Measurements from ENCODE around the gene ZNF212. TPM values are rescaled to one million over a fixed set of nuclear protein-coding genes. Genes with fewer than 3 reads are reported as not detected.

Gene ZNF212
- polyA plus RNA-seq, 1 of the 3 experiments (the other 2 are of a cell fraction) = 11.5 TPM

- POLR2A ChIA-PET = interaction anchor here (0.6 kb wide), 1 partner anchor 11 kb away, joined by 4 read pairs; no protein-coding TSS in a partner anchor
- H3K36me3 ChIP-seq (replicated peaks in 1 of 2; ENCODE audit: control insufficient read depth in 1 of 2, insufficient read depth in 2 of 2, low read length in 1 of 2) = peaks cover 0 to 16% of the 10 kb centered on the region in 2 experiments
- DNase-seq = no peak
- TF ChIP-seq USF2 (IDR thresholded peaks at IDR 0.05; ENCODE audit: borderline replicate concordance, low read depth, low read length) (no peak), YY1 (IDR thresholded peaks at IDR 0.05; ENCODE audit: low read depth) (no peak), GATA2 (CRISPR knock-in tag; IDR thresholded peaks at IDR 0.05) (no peak), IRF3 (IDR thresholded peaks at IDR 0.05; ENCODE audit: low read depth, low read length) (no peak), TAF1 (IDR thresholded peaks at IDR 0.05; ENCODE audit: borderline replicate concordance, low read depth, low read length) (no peak), MEF2A (IDR thresholded peaks at IDR 0.05; ENCODE audit: borderline replicate concordance, low read depth) (no peak), USF1 (IDR thresholded peaks at IDR 0.05; ENCODE audit: borderline replicate concordance, low read depth) (no peak), TCF12 (IDR thresholded peaks at IDR 0.05) (no peak), TEAD4 (IDR thresholded peaks at IDR 0.05; ENCODE audit: borderline replicate concordance, insufficient read depth) (no peak), PBX3 (IDR thresholded peaks at IDR 0.05) (no peak), REST (IDR thresholded peaks at IDR 0.05; ENCODE audit: low read depth, low read length) (no peak), FOXJ3 (CRISPR knock-in tag; IDR thresholded peaks at IDR 0.05) (no peak), NRF1 (IDR thresholded peaks at IDR 0.05; ENCODE audit: low read depth, low read length) (no peak)
- H3K9me2 ChIP-seq = no peaks in the 10 kb centered on the region
- no peak overlapping the region for H2AFZ ChIP-seq (ENCODE audit: low read depth)
- H3K4me1 ChIP-seq (ENCODE audit: control insufficient read depth in 1 of 2, insufficient read depth in 2 of 2, low read depth in 1 of 2, low read length in 1 of 2) = peaks cover 0 to 13% of the 10 kb centered on the region in 2 experiments; a peak in 1 of 4 replicates
- H3K27ac ChIP-seq (ENCODE audit: low read depth in 2 of 2, low read length in 1 of 2) = no peak overlapping the region
- CTCF ChIA-PET = interaction anchor here (1.2 to 2.7 kb wide), 3 partner anchors 21 to 28 kb away, joined by 3 to 15 read pairs (median 9); partner anchors contain the start of gene ZNF783
- no peaks in the 10 kb centered on the region for H3K79me2 ChIP-seq (ENCODE audit: insufficient read depth)
- no peaks in the 10 kb centered on the region for H3F3A ChIP-seq (replicated peaks; ENCODE audit: insufficient read depth)
- no peak overlapping the region for H3K4me3 ChIP-seq (ENCODE audit: low read depth in 2 of 2, low read length in 1 of 2)
- no peaks in the 10 kb centered on the region for H3K27me3 ChIP-seq (ENCODE audit: insufficient read depth)
- WGBS (ENCODE audit: low lambda C conversion rate) = 86% methylated on average over 4 of the region's 4 CpGs
- no peaks in the 10 kb centered on the region for H4K20me1 ChIP-seq (ENCODE audit: insufficient read depth)
- no peaks in the 10 kb centered on the region for H3K9me3 ChIP-seq
- H3K4me2 ChIP-seq = no peak overlapping the region
- no peak overlapping the region for H3K9ac ChIP-seq
These were observed 50.4 kb downstream of the ZNF212 start for GRCh38 chr7:149289856-149290255.

Data from SK-N-SH (cell line).